Stimulated activated naive CD8-positive, alpha-beta T cell treated with anti-CD3 and anti-CD28 coated beads, Interleukin-15, Interleukin-2, amounts not matched to agents 100 U/mL and 50 U/mL, for 24 hours (primary cell): Measurements from ENCODE around the gene BCCIP.

ENCODE experiments used
- ATAC-seq: fragments of 150-1000 bp; cut with Tn5 transposase; one replicate; pipeline ENCODE4 v1.10.0; 2021
- DNase-seq: peaks from one replicate; pipeline ENCODE4 v3.0.0; 2021

Gene BCCIP

GRCh38 chr10:125844751-125845221 is 21.4 kb downstream of the BCCIP start:
- no peak for DNase-seq
- no peak for ATAC-seq

- no peak for DNase-seq
Observed at GRCh38 chr10:125845617-125846016, 22.3 kb downstream of the BCCIP start.

GRCh38 chr10:125846894-125847293 is 23.5 kb downstream of the BCCIP start:
- no peak for ATAC-seq
- no peak for DNase-seq

More at GRCh38 chr10:125845617-125846016, 22.3 kb downstream of the BCCIP start:
- ATAC-seq, result no peak

DNA sequence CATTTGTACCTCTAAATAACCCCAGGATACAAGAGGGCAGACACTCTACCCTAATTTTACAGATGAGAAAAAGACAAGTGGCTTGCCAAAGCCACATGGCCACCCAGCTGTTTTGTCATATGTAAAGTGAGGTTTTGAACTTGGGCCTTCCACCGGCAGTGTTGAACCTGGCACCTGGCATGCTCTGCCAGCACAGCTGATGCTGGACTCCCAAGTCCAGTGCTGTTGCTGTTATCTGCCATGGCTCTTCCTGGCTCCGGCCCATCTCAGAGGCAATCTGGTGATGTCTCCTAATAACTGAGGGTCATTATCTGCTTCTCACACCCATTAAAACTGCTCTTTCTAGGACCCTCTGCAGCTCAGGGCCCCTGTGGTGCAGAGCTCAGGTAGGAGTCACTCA is 25.0 kb downstream of the BCCIP start:
- DNase-seq (no peak), ATAC-seq (no peak)

GRCh38 chr10:125848857-125849256 is 25.5 kb downstream of the BCCIP start:
- DNase-seq (no peak), ATAC-seq (no peak)

- no peak for DNase-seq
- ATAC-seq, result no peak
Observed at GRCh38 chr10:125849448-125849847, 26.1 kb downstream of the BCCIP start.

- ATAC-seq (no peak), DNase-seq (no peak)
Observed at GRCh38 chr10:125850766-125851731, 27.7 kb downstream of the BCCIP start.

DNA sequence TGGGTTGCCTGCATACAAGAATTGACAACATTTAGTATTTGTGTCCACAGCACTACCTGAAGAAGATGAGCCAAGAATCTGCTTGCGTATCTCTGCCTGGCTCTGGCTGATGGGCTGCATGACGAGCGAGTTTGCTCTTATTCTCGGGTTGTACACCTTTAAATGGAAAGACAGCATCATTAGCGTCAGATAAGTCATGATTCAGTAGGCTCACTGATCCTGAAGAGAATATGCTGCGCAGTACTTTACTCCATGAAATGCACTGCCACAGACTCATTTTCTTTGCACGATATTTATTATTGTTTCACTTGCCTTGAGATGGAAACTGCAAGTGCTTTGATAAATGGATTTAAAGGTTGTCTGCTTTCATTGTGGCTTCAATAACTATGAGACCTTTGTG is 29.1 kb downstream of the BCCIP start:
- ATAC-seq, result no peak
- DNase-seq, result no peak

GRCh38 chr10:125857185-125857760 is 33.9 kb downstream of the BCCIP start:
- no peak for ATAC-seq
- DNase-seq, result no peak

DNA sequence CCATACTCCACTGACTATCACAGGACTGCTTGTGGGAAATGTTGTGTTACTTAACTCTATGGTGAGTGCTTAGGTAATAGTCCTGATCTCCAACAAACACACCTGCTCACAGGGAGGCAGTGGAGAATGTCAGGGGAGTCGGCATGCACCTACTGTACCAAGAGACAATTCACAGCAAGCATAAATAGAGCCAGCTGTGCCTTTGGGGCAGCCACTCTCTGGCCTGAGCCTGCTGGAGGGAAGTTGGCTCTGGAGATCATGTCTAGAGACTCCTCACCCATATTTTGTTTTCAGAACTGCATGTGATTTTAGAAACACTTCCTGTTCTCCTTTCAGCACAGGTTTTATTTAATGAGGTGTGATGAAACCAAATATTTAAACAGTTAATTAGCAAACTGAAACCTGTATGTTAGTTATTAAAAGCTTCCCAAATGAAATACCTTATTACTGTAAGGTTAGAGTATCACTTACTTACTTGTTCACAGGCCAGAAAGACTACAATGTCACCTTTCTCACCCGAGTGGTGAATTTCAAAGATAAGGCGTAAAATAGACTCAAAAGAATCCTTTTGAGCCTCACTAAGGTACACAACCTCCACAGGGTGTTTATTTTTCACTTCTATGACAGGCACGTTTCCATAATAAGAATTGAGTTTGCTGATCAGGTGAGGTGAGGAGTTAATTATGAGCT is 35.9 kb downstream of the BCCIP start:
- ATAC-seq (no peak), DNase-seq (no peak)

- ATAC-seq, result no peak
- no peak for DNase-seq
Observed at GRCh38 chr10:125865120-125865519, 41.8 kb downstream of the BCCIP start.

DNA sequence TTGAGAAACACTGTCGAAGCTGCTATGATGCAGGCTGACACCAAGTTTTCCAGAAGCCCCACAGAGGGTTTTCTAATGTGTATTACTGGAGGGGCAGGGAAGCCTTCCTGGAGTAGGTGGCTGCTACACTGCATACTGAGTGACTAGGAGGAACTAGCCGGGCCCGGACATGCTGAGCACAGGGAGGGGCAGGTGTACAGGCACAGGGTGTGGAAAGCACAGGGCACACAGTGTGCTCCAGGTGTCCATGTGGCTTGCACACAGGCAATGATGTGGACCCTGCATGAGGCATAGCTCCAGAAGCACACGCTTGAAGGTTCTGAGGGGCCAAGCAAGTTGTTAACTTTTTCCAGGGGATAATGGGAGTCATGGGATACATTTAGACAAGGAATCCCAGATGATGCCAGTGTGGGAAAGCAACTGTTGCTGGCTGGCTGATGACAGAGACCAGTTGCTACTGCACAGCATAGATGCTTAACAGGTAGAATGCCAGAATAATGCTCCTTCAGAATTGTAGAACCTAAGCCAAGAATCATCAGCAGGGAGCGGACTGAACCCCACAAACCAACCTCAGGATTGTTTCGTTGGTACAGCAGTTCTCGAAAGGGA is 43.2 kb downstream of the BCCIP start:
- ATAC-seq, result peak; percentile 28
- no peak for DNase-seq

GRCh38 chr10:125868372-125868975 is 45.1 kb downstream of the BCCIP start:
- ATAC-seq, result no peak
- peak; percentile 10 for DNase-seq

- ATAC-seq (no peak), DNase-seq (no peak)
Observed at GRCh38 chr10:125871338-125871737, 48.0 kb downstream of the BCCIP start.

DNA sequence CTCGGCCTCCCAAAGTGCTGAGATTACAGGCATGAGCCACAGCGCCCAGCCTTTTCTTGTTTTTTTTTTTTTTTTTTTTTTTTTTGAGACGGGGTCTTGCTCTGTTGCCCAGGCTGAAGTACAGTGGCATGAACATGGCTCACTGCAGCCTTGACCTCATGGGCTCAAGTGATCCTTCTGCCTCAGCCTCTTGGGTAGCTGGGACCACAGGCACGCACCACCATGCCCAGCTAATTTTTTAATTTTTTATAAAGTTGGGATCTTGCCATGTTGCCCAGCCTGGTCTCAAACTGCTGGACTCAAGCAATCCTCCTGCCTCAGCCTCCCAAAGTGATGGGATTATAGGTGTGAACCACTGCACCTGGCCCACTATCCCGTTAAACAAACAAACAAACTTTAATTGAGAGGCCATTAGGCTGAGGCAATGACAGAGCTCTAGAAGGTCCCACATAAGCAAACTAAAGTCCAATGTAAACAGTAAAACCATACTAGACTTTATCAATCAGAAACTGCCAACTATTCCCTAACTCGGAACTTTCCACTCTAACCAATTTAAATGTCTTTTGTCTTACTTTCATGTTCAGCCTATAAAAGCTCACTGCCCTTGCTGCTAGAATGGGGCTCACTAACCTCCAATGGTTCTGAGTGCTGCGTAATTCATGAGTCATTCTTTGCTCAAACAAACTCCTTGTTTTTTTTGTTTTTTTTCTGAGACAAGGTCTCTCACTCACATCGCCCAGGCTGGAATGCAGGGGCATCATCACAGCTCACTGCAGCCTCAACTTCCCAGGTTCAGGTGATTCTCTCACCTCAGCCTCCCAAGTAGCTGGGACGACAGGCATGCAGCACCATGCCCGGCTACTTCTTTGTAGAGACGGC is 55.9 kb downstream of the BCCIP start:
- no peak for ATAC-seq
- DNase-seq, result no peak

DNA sequence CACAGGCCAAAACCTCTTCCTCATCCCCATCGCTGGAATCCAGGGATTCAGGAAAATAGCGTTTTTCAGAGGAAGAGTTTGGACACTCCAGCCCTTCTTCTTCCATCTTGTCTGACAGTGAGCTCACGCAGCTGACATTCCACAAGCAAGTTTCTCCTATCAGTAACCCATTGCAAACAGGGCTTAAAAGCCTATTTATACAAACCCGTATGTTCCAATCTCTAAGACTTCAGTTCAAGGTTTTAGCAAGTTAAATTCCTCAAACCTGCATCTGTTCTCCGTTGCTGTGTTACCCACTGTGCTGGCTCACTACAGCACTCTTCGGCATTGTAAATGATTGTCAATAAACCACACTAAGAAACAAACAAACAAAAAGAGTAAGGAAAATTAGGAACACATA is 57.4 kb downstream of the BCCIP start:
- ATAC-seq (no peak), DNase-seq (no peak)

DNA sequence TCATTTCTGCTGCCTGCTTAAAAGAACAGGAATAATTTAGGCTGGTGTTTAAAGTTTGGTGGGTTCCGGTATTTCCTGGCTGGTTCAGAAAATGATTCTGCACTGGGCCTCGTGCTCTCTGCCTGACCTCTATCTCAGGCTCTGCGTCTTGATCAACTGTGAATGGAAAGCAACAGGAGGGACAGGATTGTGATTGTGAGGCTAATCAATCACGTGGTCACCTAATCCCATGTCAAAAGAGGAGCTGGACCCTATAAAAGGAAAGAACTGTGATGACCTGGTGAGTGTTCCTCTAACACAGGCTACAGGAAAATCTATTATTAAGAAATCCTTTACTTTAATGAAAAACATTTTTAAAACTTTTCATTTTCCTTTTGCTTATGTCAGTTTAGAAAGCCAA is 57.8 kb downstream of the BCCIP start, which contains the start of gene DHX32:
DHX32 (minus strand) TSS at position 101 of the 400 bp plus-strand sequence. CDS start 468 bp downstream, outside the sequence.
- DNase-seq, result no peak
- ATAC-seq, result no peak

DNA sequence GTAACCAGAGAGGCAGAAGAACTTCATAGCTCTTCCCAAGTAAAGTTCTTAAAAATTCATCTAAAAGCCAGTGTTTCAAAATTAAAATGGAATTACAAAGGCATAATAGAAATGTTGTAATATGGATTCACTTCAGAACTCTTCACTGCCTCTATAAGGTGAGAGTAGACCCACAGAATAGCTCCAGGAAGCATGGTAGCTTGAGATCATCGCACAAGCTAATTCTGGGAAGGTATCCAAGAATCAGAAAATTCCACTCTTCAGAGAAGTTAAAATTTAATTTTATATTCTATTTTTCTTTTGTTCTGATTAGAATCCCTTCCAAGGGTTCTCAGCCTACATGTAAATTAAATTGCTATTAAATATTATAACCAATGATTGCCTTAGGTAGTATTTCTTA is 59.2 kb downstream of the BCCIP start:
- ATAC-seq, result no peak

GRCh38 chr10:125883211-125883610 is 59.9 kb downstream of the BCCIP start:
- no peak for DNase-seq
- ATAC-seq, result no peak

More for the DNA sequence above, 59.2 kb downstream of the BCCIP start:
- no peak for DNase-seq
